BJ (cell line): ENCODE results near the gene TMEM130. TPM values are rescaled to one million over a fixed set of nuclear protein-coding genes. Genes with fewer than 3 reads are reported as not detected.
A peak's percentile ranks its signal among the peaks of the same experiment; 100 is the strongest.

Experiments
- CTCF ChIA-PET: fragments of 350-600 bp; formaldehyde crosslinking; extraction: SDS; loops from one replicate; lab custom pipeline; 2021; ENCODE audit warnings: antibody characterized with exemption, inconsistent platforms; lab: Yijun Ruan, JAX
- POLR2A ChIA-PET: fragments of 300-600 bp; sonication (Branson Sonifier 250); formaldehyde crosslinking; extraction: SDS; loops from one replicate; lab custom pipeline; 2021; ENCODE audit warnings: antibody characterized with exemption; lab: Charles Lee
- DNase-seq: peaks from one replicate; pipeline ENCODE4 v3.0.0-alpha.2; 2011; ENCODE audit warnings: low read depth
- H3K27me3 ChIP-seq: 2 replicates; pipeline ENCODE4 v1.6.0; 2011; ENCODE audit warnings: low read length; ENCODE audit not compliant: control insufficient read depth, insufficient read depth
- H3K36me3 ChIP-seq: 2 replicates; pipeline ENCODE4 v1.5.1; 2011; ENCODE audit warnings: low read length; ENCODE audit not compliant: control insufficient read depth, insufficient read depth
- H3K4me3 ChIP-seq: 2 replicates; pipeline ENCODE4 v1.5.1; 2011; ENCODE audit warnings: low read depth, mild to moderate bottlenecking, control low read depth, low read length
- CTCF ChIP-seq: IDR thresholded peaks from 2 replicates; pipeline ENCODE4 v1.5.1; 2011; ENCODE audit warnings: low read depth, mild to moderate bottlenecking, control low read depth, inconsistent platforms, low read length, moderate library complexity; ENCODE audit not compliant: insufficient read depth
- polyA plus RNA-seq: library from polyadenylated mRNA; depleted of rRNA; stranded (reverse); fragments of >200 nt; gene quantifications from 2 replicates; pipeline ENCODE4 v1.2.3, GENCODE V29; 2011

Gene TMEM130
- polyA plus RNA-seq, 1 experiment: 6.4 TPM

GRCh38 chr7:98879198-98879978 is 9.6 kb upstream of the TMEM130 start:
- H3K4me3 ChIP-seq: peak overlapping the region; percentile 87
- no peak for DNase-seq
- H3K27me3 ChIP-seq: no peaks in the 10 kb centered on the region
- ChIA-PET CTCF (interaction anchor here (0.7 to 3.3 kb wide), 17 partner anchors 7 to 460 kb away, joined by 3 to 23 read pairs (median 4); no protein-coding TSS in a partner anchor), POLR2A (no interaction called here)
- peaks cover 10% of the 10 kb centered on the region for H3K36me3 ChIP-seq
- peak; percentile 30 for TF ChIP-seq CTCF

- ChIA-PET POLR2A (interaction anchor here (0.6 kb wide), 2 partner anchors 25 to 672 kb away, joined by 5 to 11 read pairs; no protein-coding TSS in a partner anchor), CTCF (interaction anchor here (0.6 to 3.3 kb wide), 21 partner anchors 8 to 446 kb away, joined by 3 to 23 read pairs (median 5); no protein-coding TSS in a partner anchor)
- peak; percentile 67 for TF ChIP-seq CTCF
- DNase-seq: no peak
- Histone ChIP-seq H3K4me3 (peak within 1 kb of the TSS; percentile 87), H3K36me3 (peaks cover 8% of the 10 kb centered on the region), H3K27me3 (no peaks in the 10 kb centered on the region)
Measured at GRCh38 chr7:98878365-98879197, 8.8 kb upstream of the TMEM130 start, which contains the start of gene TRRAP. Gene TRRAP (plus strand): TSS chr7:98878532. CDS start chr7:98881151, 2,619 bp downstream.

- peak overlapping the region; percentile 87 for H3K4me3 ChIP-seq
- ChIA-PET POLR2A (interaction anchor here (0.6 kb wide), 2 partner anchors 24 to 672 kb away, joined by 5 to 11 read pairs; no protein-coding TSS in a partner anchor), CTCF (interaction anchor here (0.9 to 3.3 kb wide), 16 partner anchors 9 to 445 kb away, joined by 3 to 23 read pairs (median 6); no protein-coding TSS in a partner anchor)
- no peak for TF ChIP-seq CTCF
- H3K36me3 ChIP-seq: peaks cover 6% of the 10 kb centered on the region
- no peaks in the 10 kb centered on the region for H3K27me3 ChIP-seq
- no peak for DNase-seq
Measured at GRCh38 chr7:98877692-98878364, 8.0 kb upstream of the TMEM130 start.

GRCh38 chr7:98877146-98877545 is 7.3 kb upstream of the TMEM130 start:
- CTCF ChIA-PET: interaction anchor here (0.7 to 3.3 kb wide), 5 partner anchors 21 to 65 kb away, joined by 3 to 23 read pairs (median 6); no protein-coding TSS in a partner anchor
- Histone ChIP-seq H3K27me3 (no peaks in the 10 kb centered on the region), H3K36me3 (peaks cover 2% of the 10 kb centered on the region; the same call in 1 of the 2 replicates), H3K4me3 (no peak overlapping the region)
- no peak for TF ChIP-seq CTCF
- DNase-seq: no peak
- POLR2A ChIA-PET: no interaction called here
